Left ventricle myocardium inferior (tissue), 1 donor: Measurements from ENCODE around the gene PSMC3IP. TPM values are rescaled to one million over a fixed set of nuclear protein-coding genes. Genes with fewer than 3 reads are reported as not detected.

ENCODE experiments used
- DNase-seq: peaks from one replicate; pipeline ENCODE4 v3.0.0-alpha.2; 2020
- H3K27ac ChIP-seq: fragments of 200-600 bp; replicated peaks from 2 replicates; pipeline ENCODE4 v1.8.0; 2021
- H3K27me3 ChIP-seq: fragments of 200-600 bp; 2 replicates; pipeline ENCODE4 v1.8.0; 2021; ENCODE audit warnings: low read depth
- H3K36me3 ChIP-seq: fragments of 200-600 bp; 2 replicates; pipeline ENCODE4 v1.8.0; 2021
- H3K4me1 ChIP-seq: fragments of 200-600 bp; 2 replicates; pipeline ENCODE4 v1.8.0; 2021
- H3K4me3 ChIP-seq: fragments of 200-600 bp; 2 replicates; pipeline ENCODE4 v1.8.0; 2021; ENCODE audit warnings: mild to moderate bottlenecking, moderate library complexity
- H3K9me3 ChIP-seq: fragments of 200-600 bp; replicated peaks from 2 replicates; pipeline ENCODE4 v1.8.0; 2021
- intact Hi-C: fragments of 100-400 bp; cut with micrococcal nuclease; formaldehyde crosslinking; loops from one replicate; pipeline ENCODE4 v1.11.0; 2022
- total RNA-seq: library from RNA; stranded (reverse); fragmentation: NEBNext Ultra II Directional; extraction: Animal tissue kit (Norgen Biotek cat#: 25700); gene quantifications from one replicate; pipeline ENCODE4 v1.2.1, GENCODE V29; 2021
- TF ChIP-seq, protein P1 (sequence below): fragments of 200-600 bp; IDR thresholded peaks from 2 replicates; pipeline ENCODE4 v1.8.0; 2021; ENCODE audit warnings: antibody characterized with exemption, mild to moderate bottlenecking, borderline replicate concordance
- donor health status: DM: no; HTN: yes; CAD: no; lungs with severe emphysema.

The PSMC3IP gene
- total RNA-seq, 1 donor from 2014 or later: 2.5 TPM

DNA sequence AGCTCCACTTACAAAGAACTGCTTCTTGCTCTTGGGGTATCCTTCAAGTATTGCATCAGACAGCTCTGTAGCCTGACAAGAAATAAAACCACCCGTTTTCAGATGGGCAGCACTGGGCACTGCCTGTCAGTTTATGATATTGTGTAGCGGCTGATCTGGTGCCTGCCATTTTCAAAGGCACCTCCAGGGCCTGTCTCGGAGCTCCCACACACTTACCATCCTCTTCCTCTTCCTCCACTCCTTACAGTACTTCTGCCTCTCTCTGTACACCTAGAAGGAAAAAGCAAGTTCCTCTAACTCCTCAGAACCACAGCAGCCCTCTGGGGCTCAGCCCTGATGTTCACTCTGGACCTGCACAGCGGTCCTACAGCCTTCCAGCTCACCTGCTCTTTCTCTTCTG is 4.4 kb downstream of the PSMC3IP start:
- Histone ChIP-seq H3K36me3 (peaks cover 69% of the 10 kb centered on the region), H3K27ac (no peak overlapping the region), H3K27me3 (no peaks in the 10 kb centered on the region), H3K4me3 (no peak overlapping the region), H3K9me3 (no peaks in the 10 kb centered on the region), H3K4me1 (peaks cover 42% of the 10 kb centered on the region)
- DNase-seq: no peak
- intact Hi-C loops: no loop called here
- TF ChIP-seq, protein P1, sequence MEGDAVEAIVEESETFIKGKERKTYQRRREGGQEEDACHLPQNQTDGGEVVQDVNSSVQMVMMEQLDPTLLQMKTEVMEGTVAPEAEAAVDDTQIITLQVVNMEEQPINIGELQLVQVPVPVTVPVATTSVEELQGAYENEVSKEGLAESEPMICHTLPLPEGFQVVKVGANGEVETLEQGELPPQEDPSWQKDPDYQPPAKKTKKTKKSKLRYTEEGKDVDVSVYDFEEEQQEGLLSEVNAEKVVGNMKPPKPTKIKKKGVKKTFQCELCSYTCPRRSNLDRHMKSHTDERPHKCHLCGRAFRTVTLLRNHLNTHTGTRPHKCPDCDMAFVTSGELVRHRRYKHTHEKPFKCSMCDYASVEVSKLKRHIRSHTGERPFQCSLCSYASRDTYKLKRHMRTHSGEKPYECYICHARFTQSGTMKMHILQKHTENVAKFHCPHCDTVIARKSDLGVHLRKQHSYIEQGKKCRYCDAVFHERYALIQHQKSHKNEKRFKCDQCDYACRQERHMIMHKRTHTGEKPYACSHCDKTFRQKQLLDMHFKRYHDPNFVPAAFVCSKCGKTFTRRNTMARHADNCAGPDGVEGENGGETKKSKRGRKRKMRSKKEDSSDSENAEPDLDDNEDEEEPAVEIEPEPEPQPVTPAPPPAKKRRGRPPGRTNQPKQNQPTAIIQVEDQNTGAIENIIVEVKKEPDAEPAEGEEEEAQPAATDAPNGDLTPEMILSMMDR: no peak

DNA sequence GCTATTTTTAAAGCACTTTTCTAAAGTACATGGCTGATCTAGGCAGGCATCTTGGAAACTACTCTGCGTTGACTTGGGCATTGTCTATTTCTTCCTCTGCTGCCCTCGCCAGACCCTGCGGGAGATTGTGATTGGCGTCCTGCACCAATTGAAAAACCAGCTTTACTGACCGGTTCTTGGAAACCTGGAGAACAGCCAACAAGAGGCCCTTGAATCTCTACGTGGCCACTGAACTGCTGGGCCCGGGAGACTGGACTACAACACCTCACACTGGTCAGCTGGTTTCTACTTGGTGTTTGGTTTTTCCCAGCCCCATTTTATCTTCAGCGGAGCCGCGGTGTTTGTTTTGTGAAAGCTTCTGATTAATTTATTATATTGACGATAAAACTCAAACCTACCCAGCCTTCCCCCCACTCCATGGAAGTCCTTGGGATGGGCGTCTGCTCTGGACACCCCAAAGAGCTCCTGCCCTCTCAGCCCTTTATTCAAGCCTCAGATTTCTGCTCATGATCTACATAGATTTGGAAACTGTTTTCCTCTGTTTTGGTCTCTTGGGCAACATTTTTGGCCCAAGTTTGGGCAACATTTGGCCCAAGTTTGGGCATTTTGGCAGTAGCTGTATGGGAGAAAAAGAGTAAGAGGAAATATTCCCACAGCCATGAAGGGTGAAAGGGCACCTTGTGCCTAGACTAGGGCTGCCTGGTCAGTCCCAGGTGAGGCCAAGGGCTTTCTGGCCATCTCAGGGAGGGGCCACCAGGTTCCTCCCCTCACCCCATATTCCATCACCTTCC is 5.9 kb downstream of the PSMC3IP start:
- TF ChIP-seq, protein P1: no peak
- intact Hi-C loops: no loop called here
- Histone ChIP-seq H3K27ac (peak overlapping the region; percentile 27), H3K27me3 (no peaks in the 10 kb centered on the region), H3K4me3 (no peak overlapping the region), H3K9me3 (no peaks in the 10 kb centered on the region), H3K4me1 (peaks cover 42% of the 10 kb centered on the region), H3K36me3 (peaks cover 69% of the 10 kb centered on the region)
- DNase-seq: no peak

DNA sequence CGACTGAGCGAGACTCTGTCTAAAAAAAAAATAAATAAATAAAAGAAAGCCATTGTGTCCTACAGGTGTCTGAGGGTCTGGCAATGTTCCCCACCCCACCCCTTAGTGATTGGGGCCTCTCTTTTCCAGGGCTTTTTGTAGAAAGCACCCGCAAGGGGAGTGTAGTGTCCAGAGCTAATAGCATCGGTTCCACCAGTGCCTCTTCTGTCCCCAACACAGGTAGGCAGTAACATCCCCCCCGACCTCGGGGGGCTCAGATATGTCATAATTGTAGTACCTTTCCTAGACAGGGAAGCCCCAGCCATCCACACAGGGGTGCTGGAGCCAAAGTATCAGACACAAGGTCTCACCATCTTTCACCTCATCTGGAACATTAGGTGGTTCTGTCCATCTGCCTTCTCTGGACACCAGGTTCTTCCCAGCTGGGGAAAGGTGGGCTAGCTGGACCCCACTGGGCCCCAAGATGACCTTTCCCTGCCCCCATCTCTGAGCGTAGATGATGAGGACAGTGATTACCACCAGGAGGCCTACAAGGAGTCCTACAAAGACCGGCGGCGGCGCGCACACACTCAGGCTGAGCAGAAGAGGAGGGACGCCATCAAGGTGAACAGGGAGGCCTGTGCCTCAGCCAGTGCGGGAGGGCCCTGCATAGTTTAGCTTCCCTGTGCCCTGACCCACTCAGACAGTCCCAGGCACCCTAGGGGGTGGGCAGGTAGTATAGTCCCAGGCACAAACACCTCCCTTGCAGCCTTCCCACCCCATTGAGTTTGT is 9.0 kb downstream of the PSMC3IP start:
- DNase-seq: no peak
- peaks cover 74% of the 10 kb centered on the region for H3K36me3 ChIP-seq
- no peaks in the 10 kb centered on the region for H3K9me3 ChIP-seq
- TF ChIP-seq, protein P1: no peak
- H3K4me1 ChIP-seq: peaks cover 62% of the 10 kb centered on the region
- H3K4me3 ChIP-seq: peak overlapping the region; percentile 99
- H3K27ac ChIP-seq: peak overlapping the region; percentile 100
- intact Hi-C loops: no loop called here
- no peaks in the 10 kb centered on the region for H3K27me3 ChIP-seq

DNA sequence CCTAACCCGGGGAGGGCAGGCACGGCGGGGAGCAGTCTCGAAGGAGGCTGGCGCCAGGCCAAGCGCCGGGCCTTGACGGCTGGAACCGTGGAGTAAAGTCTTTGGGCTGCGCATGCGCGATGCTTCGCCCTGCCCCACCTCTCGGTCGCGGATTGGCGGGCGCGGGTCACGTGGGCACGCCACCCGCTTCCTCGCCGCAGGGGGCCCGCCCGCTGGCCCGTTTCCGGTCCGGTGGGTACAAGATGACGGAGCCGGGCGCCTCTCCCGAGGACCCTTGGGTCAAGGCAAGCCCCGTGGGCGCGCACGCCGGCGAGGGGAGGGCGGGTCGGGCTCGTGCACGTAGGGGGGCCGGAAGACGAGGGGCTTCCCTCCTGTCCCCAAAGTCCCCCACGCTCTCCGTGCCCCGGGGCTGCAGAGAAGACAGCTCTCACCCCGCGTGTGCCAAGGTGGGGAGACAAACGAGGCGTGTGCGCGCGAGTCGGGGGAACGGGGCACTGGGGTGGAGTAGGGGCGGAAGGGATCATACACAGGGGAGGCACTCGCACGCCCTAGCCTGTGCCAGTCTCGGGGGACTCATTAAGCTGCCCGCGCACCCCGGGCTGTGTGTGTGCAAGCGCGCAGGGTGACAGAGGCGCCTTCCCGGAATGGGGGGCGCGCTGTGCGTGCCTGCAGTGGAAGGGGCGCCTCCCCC is 10.5 kb downstream of the PSMC3IP start, which contains the start of gene MLX:
TSS of gene MLX (plus strand) at position 218 of the 691 bp plus-strand sequence. CDS start at position 243, 25 bp downstream.
- TF ChIP-seq, protein P1: peak; percentile 16
- peaks cover 77% of the 10 kb centered on the region for H3K4me1 ChIP-seq
- H3K36me3 ChIP-seq: peaks cover 59% of the 10 kb centered on the region
- no peaks in the 10 kb centered on the region for H3K9me3 ChIP-seq
- H3K27me3 ChIP-seq: no peaks in the 10 kb centered on the region
- peak within 1 kb of the TSS; percentile 100 for H3K27ac ChIP-seq
- intact Hi-C loops: no loop called here
- peak; percentile 96 for DNase-seq
- peak within 1 kb of the TSS; percentile 99 for H3K4me3 ChIP-seq

DNA sequence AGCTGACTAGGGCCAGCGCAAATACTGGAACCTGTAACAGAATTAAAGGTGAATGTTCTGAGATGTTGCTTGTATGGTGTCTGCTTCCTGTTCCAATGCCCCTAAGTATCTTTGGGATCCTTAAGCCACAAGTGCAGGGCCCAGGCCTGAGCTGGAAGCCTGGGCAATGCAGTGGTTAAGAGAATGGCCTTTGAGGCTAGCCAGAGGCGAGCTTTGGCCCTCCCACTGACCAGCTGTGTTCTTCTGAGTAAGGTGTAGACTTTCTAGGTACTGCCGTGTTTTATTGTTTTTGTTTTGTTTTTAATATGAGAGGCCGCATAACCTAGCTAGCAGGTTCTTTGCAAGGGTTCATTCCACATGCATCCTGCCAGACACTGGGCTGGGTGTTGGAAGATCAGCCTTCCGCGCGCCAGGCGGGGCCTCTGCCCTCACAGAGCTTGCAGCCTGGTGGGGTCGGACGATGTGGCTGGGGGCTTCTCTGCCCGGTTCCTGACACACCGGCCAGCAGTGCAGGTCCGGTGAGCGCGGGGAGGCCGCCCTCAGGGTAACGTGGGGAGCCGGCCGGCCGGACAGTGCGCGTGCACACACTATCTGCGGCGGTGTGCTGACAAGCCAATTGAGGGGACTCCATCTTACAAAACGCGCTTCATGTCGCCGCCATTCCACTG is 11.2 kb downstream of the PSMC3IP start:
- intact Hi-C loops: no loop called here
- peaks cover 52% of the 10 kb centered on the region for H3K36me3 ChIP-seq
- TF ChIP-seq, protein P1: no peak

More for the DNA sequence above, 11.2 kb downstream of the PSMC3IP start:
- Histone ChIP-seq H3K4me3 (peak overlapping the region; percentile 99), H3K27me3 (no peaks in the 10 kb centered on the region), H3K27ac (peak overlapping the region; percentile 100), H3K4me1 (peaks cover 75% of the 10 kb centered on the region), H3K9me3 (no peaks in the 10 kb centered on the region)
- no peak for DNase-seq
